Neural cell (in vitro differentiated cells): Measurements from ENCODE around the gene TMEM247.

ENCODE experiments used
- EP300 ChIP-seq: fragments of 450-650 bp; conservative IDR thresholded peaks from 2 replicates; pipeline ENCODE4 v1.6.1; 2014; ENCODE audit warnings: antibody characterized with exemption, mild to moderate bottlenecking, moderate library complexity; ENCODE audit not compliant: poor library complexity, severe bottlenecking
- EZH2 ChIP-seq: fragments of 200-600, 300-800 bp; shearing (Covaris generic), sonication (generic); IDR thresholded peaks from 2 replicates; pipeline ENCODE4 v1.6.1; 2014; ENCODE audit warnings: antibody characterized with exemption, low read length, borderline replicate concordance, mild to moderate bottlenecking; ENCODE audit not compliant: insufficient read depth, poor library complexity, severe bottlenecking
- MXI1 ChIP-seq: fragments of 450-650 bp; conservative IDR thresholded peaks from 2 replicates; pipeline ENCODE4 v1.6.1; 2014; ENCODE audit warnings: antibody characterized with exemption, mild to moderate bottlenecking; ENCODE audit not compliant: poor library complexity, severe bottlenecking
- RAD21 ChIP-seq: fragments of 450-650 bp; conservative IDR thresholded peaks from 2 replicates; pipeline ENCODE4 v1.6.1; 2014; ENCODE audit warnings: antibody characterized with exemption, mild to moderate bottlenecking, moderate library complexity
- TF ChIP-seq, protein P1 (sequence below): fragments of 450-650 bp; IDR thresholded peaks from 2 replicates; pipeline ENCODE4 v1.5.1; 2014; ENCODE audit warnings: antibody characterized with exemption, mild to moderate bottlenecking, moderate library complexity; ENCODE audit not compliant: poor library complexity, severe bottlenecking

DNA sequence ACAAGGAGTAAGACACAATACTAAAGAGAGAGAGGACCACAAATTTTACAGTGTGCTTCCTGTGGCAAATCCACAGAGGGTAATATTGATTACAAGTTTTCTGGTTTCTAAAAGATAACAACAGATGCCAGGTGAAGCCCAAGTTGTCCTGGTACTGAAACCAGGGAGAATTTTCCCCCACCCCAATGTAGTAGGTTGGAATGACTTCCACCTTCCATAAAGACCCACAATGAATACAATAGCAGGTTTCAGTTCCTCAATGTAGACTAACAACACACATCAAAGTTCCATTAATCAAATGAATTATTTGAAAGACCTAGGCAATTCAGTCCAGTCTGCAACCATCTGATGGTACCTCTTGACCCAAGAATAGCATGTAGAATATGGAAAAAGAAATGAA, 44.0 kb upstream of the TMEM247 start:
- TF ChIP-seq, protein P1, sequence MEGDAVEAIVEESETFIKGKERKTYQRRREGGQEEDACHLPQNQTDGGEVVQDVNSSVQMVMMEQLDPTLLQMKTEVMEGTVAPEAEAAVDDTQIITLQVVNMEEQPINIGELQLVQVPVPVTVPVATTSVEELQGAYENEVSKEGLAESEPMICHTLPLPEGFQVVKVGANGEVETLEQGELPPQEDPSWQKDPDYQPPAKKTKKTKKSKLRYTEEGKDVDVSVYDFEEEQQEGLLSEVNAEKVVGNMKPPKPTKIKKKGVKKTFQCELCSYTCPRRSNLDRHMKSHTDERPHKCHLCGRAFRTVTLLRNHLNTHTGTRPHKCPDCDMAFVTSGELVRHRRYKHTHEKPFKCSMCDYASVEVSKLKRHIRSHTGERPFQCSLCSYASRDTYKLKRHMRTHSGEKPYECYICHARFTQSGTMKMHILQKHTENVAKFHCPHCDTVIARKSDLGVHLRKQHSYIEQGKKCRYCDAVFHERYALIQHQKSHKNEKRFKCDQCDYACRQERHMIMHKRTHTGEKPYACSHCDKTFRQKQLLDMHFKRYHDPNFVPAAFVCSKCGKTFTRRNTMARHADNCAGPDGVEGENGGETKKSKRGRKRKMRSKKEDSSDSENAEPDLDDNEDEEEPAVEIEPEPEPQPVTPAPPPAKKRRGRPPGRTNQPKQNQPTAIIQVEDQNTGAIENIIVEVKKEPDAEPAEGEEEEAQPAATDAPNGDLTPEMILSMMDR, result no peak
- no peak for TF ChIP-seq RAD21
- no peak for TF ChIP-seq EZH2
- TF ChIP-seq MXI1, result no peak
- TF ChIP-seq EP300, result no peak
